B cell (primary cell): ENCODE results near the gene OR5C1. TPM values are rescaled to one million over a fixed set of nuclear protein-coding genes. Genes with fewer than 3 reads are reported as not detected.

Experiments used
- ATAC-seq: fragments of 200-7000 bp; cut with Tn5 transposase; one replicate; pipeline ENCODE4 v1.10.0; 2021; ENCODE audit warnings: low read depth, mild to moderate bottlenecking, moderate number of reproducible peaks, moderate library complexity
- CTCF ChIA-PET: fragments of 350-600 bp; sonication (Branson Sonifier 250); formaldehyde crosslinking; loops from one replicate; lab custom pipeline; 2021; ENCODE audit warnings: antibody characterized with exemption, inconsistent platforms; lab: Charles Lee
- POLR2A ChIA-PET: fragments of 350-600 bp; sonication (Branson Sonifier 250); formaldehyde crosslinking; loops from one replicate; lab custom pipeline; 2021; ENCODE audit warnings: antibody characterized with exemption; lab: Charles Lee
- DNase-seq: peaks from one replicate; pipeline ENCODE4 v3.0.0; 2013
- H2AFZ ChIP-seq: 2 replicates; pipeline ENCODE4 v1.6.1; 2012; ENCODE audit warnings: mild to moderate bottlenecking, low read depth, low read length; ENCODE audit not compliant: insufficient read depth, poor library complexity, severe bottlenecking
- H3K27ac ChIP-seq, 2 donors: 1 replicate in 1 of 2; 2 replicates in 1 of 2; pipeline ENCODE4 v1.5.1; 2012 to 2013; ENCODE audit warnings: low read length in 2 of 2, mild to moderate bottlenecking in 2 of 2, moderate library complexity in 1 of 2
- H3K27me3 ChIP-seq, 4 experiments: fragments of 200-600 bp in 1 of 4; sonication (generic) in 1 of 4; replicated peaks in 1 of 4; 1 replicate in 2 of 4; 2 replicates in 2 of 4; pipeline versions ENCODE4 v1.6.1 to v1.7.0; 2013 to 2016; ENCODE audit warnings: low read length in 3 of 4, mild to moderate bottlenecking in 2 of 4, mixed read lengths in 1 of 4, moderate library complexity in 1 of 4; ENCODE audit not compliant: insufficient read depth in 4 of 4, control insufficient read depth in 3 of 4; ENCODE audit errors: control extremely low read depth in 1 of 4
- H3K36me3 ChIP-seq, 2 experiments: replicated peaks in 1 of 2; 1 replicate in 1 of 2; 2 replicates in 1 of 2; pipeline versions ENCODE4 v1.6.1 to v1.7.1; 2013; ENCODE audit warnings: low read length in 1 of 2; ENCODE audit not compliant: insufficient read depth in 2 of 2, control insufficient read depth in 1 of 2; ENCODE audit errors: control extremely low read depth in 1 of 2, extremely low read depth in 1 of 2
- H3K4me1 ChIP-seq, 2 donors: fragments of 200-600 bp in 1 of 2; sonication (generic) in 1 of 2; 1 replicate in 1 of 2; 2 replicates in 1 of 2; pipeline versions ENCODE4 v1.5.1 to v1.6.1; 2013 to 2017; ENCODE audit warnings: low read length in 2 of 2; ENCODE audit not compliant: control insufficient read depth in 2 of 2, insufficient read depth in 2 of 2
- H3K4me2 ChIP-seq: replicated peaks from 2 replicates; pipeline ENCODE3; 2012; ENCODE audit warnings: mild to moderate bottlenecking, low read depth, low read length; ENCODE audit not compliant: poor library complexity, severe bottlenecking
- H3K4me3 ChIP-seq, 5 experiments: fragments of 200-600 bp in 1 of 5; sonication (generic) in 1 of 5; 1 replicate in 3 of 5; 2 replicates in 2 of 5; pipeline versions ENCODE4 v1.5.1 to v1.7.0; 2011 to 2016; ENCODE audit warnings: low read length in 4 of 5, mild to moderate bottlenecking in 4 of 5, low read depth in 2 of 5, control low read depth in 1 of 5, moderate library complexity in 1 of 5; ENCODE audit not compliant: insufficient read depth in 1 of 5; ENCODE audit errors: control extremely low read depth in 1 of 5, extremely low read depth in 1 of 5
- H3K79me2 ChIP-seq: fragments of 200-600 bp; sonication (generic); one replicate; pipeline ENCODE4 v1.6.0; 2016; ENCODE audit warnings: low read length; ENCODE audit not compliant: control insufficient read depth, insufficient read depth
- H3K9ac ChIP-seq: fragments of 200-600 bp; sonication (generic); 2 replicates; pipeline ENCODE4 v1.6.1; 2017; ENCODE audit warnings: mild to moderate bottlenecking, low read length, moderate library complexity
- H3K9me3 ChIP-seq, 3 donors: one replicate each; pipeline versions ENCODE4 v1.6.1 to v1.7.1; 2013; ENCODE audit warnings: low read length in 2 of 3; ENCODE audit not compliant: control insufficient read depth in 2 of 3, insufficient read depth in 1 of 3; ENCODE audit errors: control extremely low read depth in 1 of 3
- H4K20me1 ChIP-seq: 2 replicates; pipeline ENCODE4 v1.6.0; 2012; ENCODE audit warnings: mild to moderate bottlenecking, low read length; ENCODE audit not compliant: insufficient read depth, control insufficient read depth, poor library complexity, severe bottlenecking
- H3K27ac Mint-ChIP-seq: one replicate; pipeline ENCODE4 v1.8.0; 2021; ENCODE audit warnings: mixed read lengths
- H3K27me3 Mint-ChIP-seq: one replicate; pipeline ENCODE4 v1.8.0; 2021; ENCODE audit warnings: mixed read lengths
- H3K4me1 Mint-ChIP-seq: one replicate; pipeline ENCODE4 v1.8.0; 2021; ENCODE audit warnings: mixed read lengths
- H3K4me3 Mint-ChIP-seq: one replicate; pipeline ENCODE4 v1.8.0; 2021; ENCODE audit warnings: mixed read lengths
- H3K9me3 Mint-ChIP-seq: one replicate; pipeline ENCODE4 v1.8.0; 2022; ENCODE audit warnings: mixed read lengths; ENCODE audit not compliant: insufficient read depth
- CTCF ChIP-seq: fragments of 200-600 bp; IDR thresholded peaks from one replicate; pipeline ENCODE4 v1.8.0; 2022; ENCODE audit warnings: antibody characterized with exemption, mild to moderate bottlenecking
- EZH2 ChIP-seq: IDR thresholded peaks from 2 replicates; pipeline ENCODE4 v1.6.1; 2012; ENCODE audit warnings: borderline replicate concordance, low read depth, mild to moderate bottlenecking, moderate library complexity, low read length; ENCODE audit not compliant: insufficient read depth, poor library complexity, severe bottlenecking
- whole genome bisulfite sequencing: methylation state at CpG from one replicate; pipeline ENCODE4 v1.1.5; 2013; ENCODE audit warnings: missing lambda C conversion rate; ENCODE audit not compliant: insufficient coverage; 5-methylcytosine and 5-hydroxymethylcytosine counted together
- intact Hi-C: fragments of 100-400 bp; cut with micrococcal nuclease; formaldehyde crosslinking; loops from one replicate; pipeline ENCODE4 v1.10.0; 2022
- polyA plus RNA-seq: library from polyadenylated mRNA; depleted of rRNA; stranded (reverse); fragments of >200 nt; gene quantifications from 2 replicates; pipeline ENCODE4 v1.2.3, GENCODE V29; 2012
- total RNA-seq, 2 donors: library from RNA; stranded (reverse); fragments of 120-200 nt in 1 of 2; gene quantifications; 1 replicate in 1 of 2; 2 replicates in 1 of 2; pipeline versions ENCODE4 v1.2.3 to v1.2.4, GENCODE V29; 2013 to 2022

OR5C1 gene
- total and polyA plus RNA-seq, 2 donors (not counting 1 experiment from before 2014, with no cell fraction given): not detected

- Histone ChIP-seq H2AFZ (no peak overlapping the region), H3K27me3 (no peaks in the 10 kb centered on the region), H3K9ac (no peak overlapping the region), H3K36me3 (peaks cover 3 to 35% of the 10 kb centered on the region in 2 experiments), H3K79me2 (peaks cover 7% of the 10 kb centered on the region), H3K4me1 (peaks cover 8 to 10% of the 10 kb centered on the region in 2 donors), H4K20me1 (no peaks in the 10 kb centered on the region), H3K27ac (peak overlapping the region in 1 of 2 donors; percentile 47), H3K4me3 (no peak overlapping the region), H3K4me2 (no peak overlapping the region), H3K9me3 (no peaks in the 10 kb centered on the region)
- ChIA-PET CTCF (no interaction called here), POLR2A (no interaction called here)
- peak overlapping the region; percentile 57 for H3K27ac Mint-ChIP-seq
- intact Hi-C loops: no loop called here
- WGBS: 20% methylated on average over 1 of the region's 7 CpGs
- TF ChIP-seq EZH2 (no peak), CTCF (no peak)
- H3K27me3 Mint-ChIP-seq: no peaks in the 10 kb centered on the region
- peak overlapping the region; percentile 7 for H3K4me3 Mint-ChIP-seq
- peaks cover 27% of the 10 kb centered on the region for H3K4me1 Mint-ChIP-seq
- H3K9me3 Mint-ChIP-seq: no peaks in the 10 kb centered on the region
- DNase-seq (peak; percentile 35), ATAC-seq (peak; percentile 60)
These were observed 32.7 kb downstream of the OR5C1 start for GRCh38 chr9:122821278-122821943.

- POLR2A ChIA-PET: no interaction called here
- Histone ChIP-seq H3K9me3 (no peaks in the 10 kb centered on the region), H3K79me2 (peaks cover 11% of the 10 kb centered on the region), H3K4me1 (peaks cover 9 to 12% of the 10 kb centered on the region in 2 donors), H2AFZ (no peak overlapping the region), H3K27me3 (no peaks in the 10 kb centered on the region), H3K4me2 (no peak overlapping the region), H4K20me1 (peaks cover 5% of the 10 kb centered on the region), H3K4me3 (no peak overlapping the region), H3K36me3 (peaks cover 3 to 35% of the 10 kb centered on the region in 2 experiments), H3K27ac (peak overlapping the region in 1 of 2 donors; percentile 47), H3K9ac (no peak overlapping the region)
- Mint-ChIP-seq H3K9me3 (no peaks in the 10 kb centered on the region), H3K4me1 (peaks cover 32% of the 10 kb centered on the region), H3K4me3 (no peak overlapping the region), H3K27me3 (no peaks in the 10 kb centered on the region), H3K27ac (peak overlapping the region; percentile 57)
- intact Hi-C loops: no loop called here
- WGBS: no CpG with 5 or more reads among the region's 6 CpGs
- no peak for DNase-seq
- CTCF ChIA-PET: no interaction called here
- no peak for ATAC-seq
- TF ChIP-seq CTCF: no peak
- no peak for TF ChIP-seq EZH2
These were observed 33.3 kb downstream of the OR5C1 start for GRCh38 chr9:122822056-122822455.
